ENCODE measurements around the gene LARGE2.

DNA sequence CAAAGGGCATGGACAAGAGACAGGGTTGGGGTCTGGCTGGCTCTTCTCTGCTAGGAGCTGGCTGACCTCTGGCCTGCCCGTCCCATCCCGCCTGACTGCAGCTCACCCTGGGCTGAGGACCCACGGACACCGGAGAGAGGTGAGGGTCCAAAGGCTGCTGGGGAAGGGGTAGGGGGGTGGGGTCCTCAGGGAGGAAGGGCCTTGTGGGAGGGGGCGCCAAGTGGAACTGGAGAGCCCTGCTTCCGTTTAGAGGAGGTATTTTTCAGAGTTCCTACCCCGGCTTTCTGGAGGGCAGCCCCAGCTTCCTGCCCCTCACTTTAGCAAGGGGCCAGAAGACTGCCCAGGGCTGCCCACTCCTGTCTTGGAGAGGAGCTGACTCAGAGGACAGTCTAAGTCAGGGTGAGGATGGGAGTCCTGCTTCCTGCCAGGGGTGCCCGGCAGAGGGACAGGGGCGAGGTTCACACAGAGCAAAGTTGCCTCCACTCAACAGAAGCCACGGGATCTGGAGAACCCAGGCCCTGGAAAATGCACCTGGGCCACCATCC, 7.1 kb downstream of the LARGE2 start:
- TF ChIP-seq, protein P1, sequence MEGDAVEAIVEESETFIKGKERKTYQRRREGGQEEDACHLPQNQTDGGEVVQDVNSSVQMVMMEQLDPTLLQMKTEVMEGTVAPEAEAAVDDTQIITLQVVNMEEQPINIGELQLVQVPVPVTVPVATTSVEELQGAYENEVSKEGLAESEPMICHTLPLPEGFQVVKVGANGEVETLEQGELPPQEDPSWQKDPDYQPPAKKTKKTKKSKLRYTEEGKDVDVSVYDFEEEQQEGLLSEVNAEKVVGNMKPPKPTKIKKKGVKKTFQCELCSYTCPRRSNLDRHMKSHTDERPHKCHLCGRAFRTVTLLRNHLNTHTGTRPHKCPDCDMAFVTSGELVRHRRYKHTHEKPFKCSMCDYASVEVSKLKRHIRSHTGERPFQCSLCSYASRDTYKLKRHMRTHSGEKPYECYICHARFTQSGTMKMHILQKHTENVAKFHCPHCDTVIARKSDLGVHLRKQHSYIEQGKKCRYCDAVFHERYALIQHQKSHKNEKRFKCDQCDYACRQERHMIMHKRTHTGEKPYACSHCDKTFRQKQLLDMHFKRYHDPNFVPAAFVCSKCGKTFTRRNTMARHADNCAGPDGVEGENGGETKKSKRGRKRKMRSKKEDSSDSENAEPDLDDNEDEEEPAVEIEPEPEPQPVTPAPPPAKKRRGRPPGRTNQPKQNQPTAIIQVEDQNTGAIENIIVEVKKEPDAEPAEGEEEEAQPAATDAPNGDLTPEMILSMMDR (IDR thresholded peaks at IDR 0.05; ENCODE audit: low read depth, low read length, poor library complexity, severe bottlenecking): no peak
- TF ChIP-seq EZH2phosphoT487 (IDR thresholded peaks at IDR 0.05; ENCODE audit: borderline replicate concordance, low read length): no peak

Data from DOHH2 (cell line).